Hematopoietic multipotent progenitor cell treated with erythropoietin and hydrocortisone succinate and interleukin-3 and kit ligand, for 4 days (in vitro differentiated cells): Measurements from ENCODE around the gene RASGEF1C.
A peak's percentile ranks its signal among the peaks of the same experiment; 100 is the strongest.
"Not testable (repeated sequence)": the region's sequence is repeated elsewhere in the genome, so short reads cannot be mapped to it uniquely, and the experiment has no call there.

ENCODE experiments used
- DNase-seq: peaks from one replicate; pipeline ENCODE4 v3.0.0-alpha.2; 2015

RASGEF1C gene

DNA sequence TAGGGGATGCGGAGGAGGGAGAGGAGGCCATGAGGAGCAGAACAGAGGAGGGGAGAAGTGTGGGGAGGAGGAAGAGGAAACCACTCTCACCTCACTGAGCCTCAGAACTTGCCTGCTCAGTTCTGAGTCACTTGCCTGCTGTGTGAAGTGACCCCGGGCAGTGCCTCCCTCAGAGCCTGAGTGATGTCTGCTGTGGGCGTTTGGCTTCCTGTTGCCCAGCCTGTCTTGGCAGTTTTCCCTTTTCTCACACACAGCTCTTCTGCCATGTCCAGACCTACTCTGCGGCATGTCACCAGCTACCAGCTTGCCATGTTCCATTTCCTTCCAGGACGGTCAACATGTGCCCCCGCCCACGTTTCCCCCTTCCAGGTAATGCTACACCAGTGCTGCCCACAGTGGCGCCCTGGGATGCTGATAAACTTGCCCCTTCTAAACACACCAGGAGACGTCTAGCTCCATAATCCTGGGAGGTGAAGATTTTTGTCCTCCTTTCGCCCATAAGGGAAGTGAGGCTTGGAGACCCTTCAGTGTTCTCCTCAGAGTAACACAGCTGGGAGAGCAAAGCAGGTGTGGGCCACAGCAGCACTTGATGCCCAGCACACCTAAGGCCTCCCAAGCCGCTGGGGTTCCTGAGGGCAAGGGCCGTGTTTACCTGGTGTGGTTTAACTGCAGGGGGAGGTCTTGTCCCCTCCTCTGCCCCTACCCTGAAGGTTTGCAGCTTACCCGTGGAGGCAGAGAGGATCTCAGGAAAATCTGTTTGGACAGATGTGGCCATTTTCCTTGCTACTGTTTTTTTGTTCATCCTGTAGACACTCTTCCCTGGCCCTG is 73.7 kb downstream of the RASGEF1C start:
- DNase-seq = peak; percentile 65

DNA sequence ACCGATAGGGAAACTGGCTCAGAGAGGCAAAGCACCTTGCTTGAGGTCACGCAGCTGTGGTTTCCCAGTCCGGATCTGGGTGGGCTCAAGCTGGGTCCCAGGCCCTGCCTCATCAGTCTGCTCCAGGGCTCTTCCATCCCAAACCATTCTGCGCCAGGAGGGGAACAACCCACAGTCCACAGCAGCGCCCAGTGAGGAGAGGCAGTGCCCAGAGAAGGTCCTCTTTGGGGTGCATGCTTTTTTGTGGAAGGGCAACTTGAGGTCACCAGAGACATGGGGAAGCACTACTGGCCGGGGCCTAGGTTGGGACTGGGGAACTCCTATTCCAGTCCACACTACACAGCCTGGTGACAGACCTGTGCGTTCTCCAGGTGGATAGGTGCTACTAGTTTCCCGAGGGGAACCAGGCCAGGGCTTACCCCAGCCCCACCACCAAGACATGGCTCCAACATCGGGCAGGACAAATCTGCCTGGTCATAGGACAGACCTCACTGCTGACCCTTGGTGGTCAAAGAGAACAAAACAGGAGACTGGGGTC is 75.0 kb downstream of the RASGEF1C start:
- DNase-seq = no peak

DNA sequence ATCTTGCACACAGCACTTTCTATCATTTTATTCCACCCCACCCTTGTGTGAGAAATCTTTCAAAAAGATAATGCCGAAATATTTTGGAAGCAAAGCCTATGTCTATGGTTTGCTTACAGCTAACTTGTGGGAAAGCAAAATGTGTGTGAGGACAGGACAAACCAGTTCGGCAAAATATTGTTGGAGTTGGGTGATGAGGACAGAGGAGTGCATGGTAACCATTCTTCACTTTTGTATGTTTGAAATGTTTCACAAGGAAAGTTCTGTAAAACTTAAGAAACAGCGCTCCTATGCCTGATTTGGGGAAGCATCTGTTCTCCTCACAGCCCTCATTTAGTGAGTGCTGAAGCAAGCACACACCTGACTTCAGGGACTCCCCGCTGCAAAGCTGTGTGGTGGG is 75.5 kb downstream of the RASGEF1C start:
- no peak for DNase-seq

DNA sequence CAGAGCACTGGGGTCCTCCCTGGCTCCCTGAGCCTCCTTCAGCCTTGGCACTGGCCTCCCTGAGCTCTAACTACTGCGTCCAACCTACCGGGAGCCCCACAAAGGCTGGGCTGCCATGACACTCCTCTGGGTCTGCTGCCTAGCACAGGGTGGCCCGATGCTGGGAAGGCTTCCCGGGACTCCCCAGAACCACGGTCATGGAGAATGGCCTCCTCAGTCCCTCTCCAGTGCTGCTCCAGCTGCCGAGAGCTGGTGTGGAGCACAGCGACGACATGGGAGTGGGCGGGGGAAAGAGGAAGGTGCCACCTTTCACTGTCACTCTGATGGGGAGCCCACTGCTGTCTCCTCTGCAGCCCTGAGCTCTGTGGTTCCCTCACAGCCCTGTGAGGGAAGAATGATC is 76.0 kb downstream of the RASGEF1C start:
- DNase-seq = no peak

DNA sequence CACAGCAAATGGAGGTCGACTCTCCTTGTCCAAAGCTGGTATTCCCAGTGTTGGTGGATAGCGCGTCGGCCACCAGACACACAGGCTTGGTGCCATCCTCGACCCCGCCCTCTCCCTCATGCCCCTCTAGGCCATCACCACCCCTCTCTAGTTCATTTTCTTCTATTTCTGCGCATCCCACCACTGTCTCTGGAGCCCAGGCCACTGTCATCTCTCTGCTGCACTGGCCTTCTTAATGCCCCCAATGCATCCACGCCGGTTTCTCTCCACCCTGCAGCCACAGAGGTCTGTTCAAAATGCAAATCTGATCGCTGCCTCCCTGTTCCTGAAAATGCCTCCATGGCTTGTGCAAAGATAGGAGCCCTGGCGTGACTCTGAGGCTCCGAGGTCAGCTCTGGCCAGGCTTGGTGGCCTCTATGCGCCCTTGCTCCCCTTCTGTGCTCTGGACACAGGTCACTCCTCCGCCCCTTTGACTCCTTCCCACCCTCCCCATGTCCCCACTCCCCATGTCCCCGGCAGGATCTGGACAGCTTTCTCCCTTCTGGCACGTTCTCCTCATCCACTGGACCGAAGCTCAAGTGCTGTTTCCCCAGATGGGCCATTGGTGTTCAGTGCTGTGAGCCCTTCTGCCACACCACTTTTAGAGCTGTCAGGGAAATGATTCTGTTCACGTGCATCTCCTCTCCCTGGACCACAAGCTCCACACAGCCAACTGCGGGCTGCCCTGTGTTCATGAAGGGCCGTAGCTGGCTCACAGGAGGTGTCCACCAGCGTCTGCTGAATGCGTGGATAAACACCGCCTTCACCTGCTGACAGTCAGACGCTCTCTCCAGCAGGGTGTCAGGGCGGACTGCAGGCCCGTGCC is 77.9 kb downstream of the RASGEF1C start:
- DNase-seq = no peak

DNA sequence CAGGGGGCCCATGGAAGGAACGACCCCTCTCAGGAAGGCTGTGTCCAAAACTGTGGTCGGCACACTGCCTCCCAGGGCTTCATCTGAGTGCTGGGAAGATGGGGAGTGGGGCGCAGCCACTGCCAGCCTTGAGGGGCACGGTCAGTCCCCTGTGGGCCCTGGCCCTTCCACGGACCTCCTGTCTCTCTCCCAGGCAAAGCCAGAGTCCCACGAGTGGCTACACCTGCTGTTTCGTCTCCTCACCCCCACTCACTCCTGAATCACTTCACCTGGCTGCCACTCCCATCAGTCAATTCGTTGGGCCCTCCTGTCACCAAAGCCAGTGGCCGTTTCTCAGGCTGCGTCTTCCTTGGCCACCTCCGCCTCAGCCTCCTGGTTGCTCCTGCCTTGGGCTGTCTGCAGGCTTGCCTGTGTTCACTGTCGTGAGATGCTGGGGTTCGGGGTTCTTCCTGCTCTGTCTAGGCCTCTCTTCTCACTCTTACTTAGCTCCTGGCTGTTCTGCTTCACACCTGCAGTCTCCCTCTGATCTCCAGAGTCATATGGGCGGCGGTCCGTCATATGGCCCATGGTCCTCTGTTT is 78.6 kb downstream of the RASGEF1C start:
- no peak for DNase-seq

DNA sequence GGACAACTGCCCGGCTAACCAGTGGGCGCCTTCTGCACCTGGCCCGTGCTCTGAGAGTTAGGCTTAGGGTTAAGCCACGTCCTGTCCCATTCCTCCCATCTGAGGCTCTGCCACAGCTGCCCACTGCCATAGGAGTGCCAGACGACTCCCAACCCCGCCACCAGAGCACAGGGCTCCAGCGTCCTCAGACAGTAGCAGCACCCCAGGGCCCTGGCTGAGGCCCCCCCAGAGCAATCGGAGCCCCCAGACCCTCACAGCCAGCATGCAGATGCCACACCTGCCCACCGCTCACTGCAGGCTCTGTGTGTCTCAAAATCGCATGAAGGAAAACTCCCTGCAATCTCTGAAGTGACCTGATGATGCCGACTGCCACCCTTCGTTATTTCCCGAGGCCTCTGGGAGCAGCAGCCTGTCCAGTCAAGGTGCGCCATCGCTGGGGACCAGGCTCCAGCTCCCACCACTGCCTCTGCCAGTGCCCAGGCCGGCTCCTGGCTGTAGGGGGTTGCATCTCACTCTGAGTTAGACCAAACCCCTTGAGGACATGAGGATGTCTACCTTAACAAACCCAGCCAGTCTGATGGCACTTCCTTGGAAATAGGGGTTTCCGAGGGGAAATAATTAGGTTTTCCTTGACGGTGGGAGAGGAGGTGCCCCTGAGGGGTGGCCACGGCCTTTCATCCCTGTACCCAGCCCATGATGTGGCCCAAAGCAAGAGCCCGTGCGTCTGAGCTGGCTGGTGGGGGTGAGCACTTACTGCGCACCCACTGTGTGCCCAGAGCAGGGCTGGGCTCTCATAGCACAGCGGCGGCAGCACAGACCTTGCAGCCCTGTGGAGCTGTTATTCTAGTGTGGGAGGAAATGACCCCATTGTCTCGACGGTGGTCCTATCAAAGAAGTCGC is 79.5 kb downstream of the RASGEF1C start:
- DNase-seq = no peak

DNA sequence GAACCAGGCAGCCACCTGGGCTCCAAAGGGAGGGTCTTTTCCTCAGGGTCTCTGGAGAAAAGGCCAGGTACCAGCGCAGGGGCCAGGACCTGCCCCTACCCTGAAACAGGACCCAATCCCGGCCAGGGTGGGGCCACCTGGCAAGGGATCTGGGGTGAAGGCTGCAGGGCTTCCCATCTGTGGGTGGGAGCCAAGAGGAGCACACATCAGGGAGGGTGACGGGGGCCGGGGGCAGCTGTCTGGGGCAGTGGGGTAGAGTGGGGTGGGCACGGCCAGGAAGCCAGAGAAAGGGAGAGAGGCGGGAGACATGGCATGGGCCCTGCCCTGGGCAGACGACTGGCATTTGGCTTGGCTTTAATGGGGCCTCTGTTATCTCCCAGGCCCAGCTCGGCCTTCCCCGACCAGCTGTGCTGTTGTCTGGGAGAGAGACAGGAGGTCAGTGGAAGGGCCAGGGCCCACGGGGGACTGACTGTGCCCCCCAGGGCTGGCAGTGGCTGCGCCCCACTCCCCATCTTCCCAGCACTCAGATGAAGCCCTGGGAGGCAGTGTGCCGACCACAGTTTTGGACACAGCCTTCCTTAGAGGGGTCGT is 80.2 kb downstream of the RASGEF1C start:
- no peak for DNase-seq

DNA sequence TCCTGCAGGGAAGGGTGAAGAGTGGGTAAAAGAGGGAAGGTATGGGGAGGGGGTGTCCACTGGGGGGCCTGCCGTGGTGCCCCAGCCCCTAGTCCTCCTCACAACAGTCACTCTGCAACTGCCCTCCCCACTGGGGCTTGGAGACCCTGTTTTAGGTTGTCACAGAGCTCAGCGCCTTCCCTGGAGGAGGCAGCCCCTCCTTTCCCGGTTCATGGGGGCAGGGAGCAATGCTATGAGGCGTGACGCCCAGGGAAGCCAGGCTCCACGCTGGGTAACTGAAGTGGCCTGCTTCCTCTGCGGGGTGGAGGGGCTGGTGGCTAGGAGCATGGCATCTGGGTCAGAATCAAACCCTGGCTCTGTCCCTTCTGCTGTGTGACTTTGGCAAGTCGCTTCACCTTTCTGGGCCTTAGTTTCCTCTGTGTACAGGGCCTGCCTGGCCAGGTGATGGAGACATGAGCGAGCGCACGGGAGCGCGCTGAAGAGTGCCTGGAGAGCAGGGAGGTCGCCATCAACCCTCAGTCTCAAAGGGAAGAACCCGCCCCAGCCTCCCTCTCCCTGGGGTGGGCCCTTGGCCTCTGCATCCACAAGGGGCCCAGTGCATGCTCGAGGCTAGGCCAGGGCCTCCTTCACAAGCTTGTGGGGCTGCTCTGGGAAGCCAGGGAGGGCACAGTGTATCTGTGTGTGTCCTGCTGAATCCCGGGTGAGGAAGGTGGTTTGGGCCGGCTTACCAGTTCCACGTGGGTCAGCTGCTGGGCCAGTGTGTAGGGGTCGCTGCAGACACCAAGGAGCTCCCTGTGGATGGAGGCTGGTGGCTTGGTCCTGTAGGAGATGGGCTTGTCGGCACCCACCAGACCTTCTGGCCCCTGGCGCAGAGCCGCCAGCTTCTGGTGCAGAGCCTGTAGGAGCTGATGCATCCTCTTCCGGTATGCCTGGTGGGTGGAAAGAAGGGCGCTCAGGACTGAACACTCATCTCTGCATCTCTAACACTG is 81.0 kb downstream of the RASGEF1C start:
- no peak for DNase-seq

DNA sequence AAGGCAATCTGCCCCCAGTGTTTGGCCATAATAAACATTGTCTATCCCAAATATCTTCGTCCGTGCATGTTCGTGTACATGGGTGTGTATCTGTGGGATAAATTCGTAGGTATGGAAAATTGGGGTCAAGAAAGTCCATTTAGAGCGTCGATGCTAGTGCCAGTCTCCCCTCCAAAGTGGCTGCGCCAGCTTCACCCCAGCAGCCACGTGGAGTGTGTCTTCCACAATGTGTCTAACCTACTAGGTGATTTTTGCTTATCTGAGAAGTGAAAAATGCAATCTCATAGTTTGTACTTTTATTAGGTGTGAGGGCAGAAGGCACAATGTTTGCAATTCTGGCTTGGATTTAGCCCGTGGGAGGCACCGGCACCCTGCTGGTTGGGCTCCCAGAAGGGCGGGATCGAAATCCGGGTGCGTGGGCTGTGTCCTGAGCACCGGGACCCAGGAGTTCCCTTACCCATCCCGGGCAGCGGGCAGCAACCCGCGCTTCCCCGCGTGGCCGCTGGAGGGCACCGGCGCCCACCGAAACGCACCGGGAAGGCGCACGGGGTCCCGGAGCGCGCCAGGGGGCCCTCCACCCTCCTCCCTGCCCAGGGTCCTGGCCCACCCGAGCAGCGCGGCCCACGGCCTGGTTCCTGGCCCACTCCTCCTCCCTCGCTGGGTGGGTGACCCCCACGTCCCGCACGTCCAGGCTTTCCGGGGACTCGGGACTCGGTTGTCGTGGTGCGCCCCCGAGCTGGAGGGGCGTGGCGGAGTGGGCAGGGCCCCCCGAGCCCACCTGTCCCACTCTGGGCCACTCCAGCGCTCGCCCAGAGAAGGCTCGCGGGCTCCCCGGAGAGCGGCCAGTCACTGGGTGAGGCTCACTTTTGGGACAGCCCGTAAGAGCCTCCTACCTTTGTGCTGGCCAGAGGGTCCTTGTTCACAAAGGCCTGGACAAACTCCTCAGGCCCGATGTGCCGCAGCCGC is 82.0 kb downstream of the RASGEF1C start:
- peak; percentile 56 for DNase-seq

DNA sequence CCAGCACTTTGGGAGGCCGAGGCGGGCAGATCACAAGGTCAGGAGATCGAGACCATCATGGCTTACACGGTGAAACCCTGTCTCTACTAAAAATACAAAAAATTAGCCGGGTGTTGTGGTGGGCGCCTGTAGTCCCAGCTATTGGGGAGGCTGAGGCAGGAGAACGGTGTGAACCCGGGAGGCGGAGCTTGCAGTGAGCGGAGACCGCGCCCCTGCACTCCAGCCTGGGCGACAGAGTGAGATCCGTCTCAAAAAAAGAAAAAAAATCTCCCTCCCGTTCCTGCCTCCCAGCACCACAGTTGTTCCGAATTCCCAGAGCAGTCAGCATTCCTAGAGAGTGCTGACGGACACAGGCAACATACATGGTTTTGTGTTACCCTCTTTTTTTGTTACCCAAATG is 82.9 kb downstream of the RASGEF1C start:
- DNase-seq = not testable (repeated sequence)

DNA sequence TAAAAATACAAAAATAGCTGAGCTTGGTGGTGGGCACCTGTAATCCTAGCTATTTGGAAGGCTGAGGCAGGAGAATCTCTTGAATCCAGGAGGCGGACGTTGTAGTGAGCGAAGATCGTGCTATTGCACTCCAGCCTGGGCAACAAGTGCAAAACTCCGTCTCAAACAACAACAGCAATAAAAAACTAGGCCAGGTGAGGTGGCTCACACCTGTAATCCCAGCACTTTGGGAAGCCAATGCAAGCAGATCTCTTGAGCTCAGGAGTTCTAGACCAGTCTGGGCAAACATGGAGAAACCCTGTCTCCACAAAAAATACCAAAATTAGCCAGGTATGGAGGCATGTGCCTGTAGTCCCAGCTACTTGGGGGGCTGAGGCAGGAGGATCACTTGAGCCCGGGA is 84.3 kb downstream of the RASGEF1C start:
- not testable (repeated sequence) for DNase-seq

DNA sequence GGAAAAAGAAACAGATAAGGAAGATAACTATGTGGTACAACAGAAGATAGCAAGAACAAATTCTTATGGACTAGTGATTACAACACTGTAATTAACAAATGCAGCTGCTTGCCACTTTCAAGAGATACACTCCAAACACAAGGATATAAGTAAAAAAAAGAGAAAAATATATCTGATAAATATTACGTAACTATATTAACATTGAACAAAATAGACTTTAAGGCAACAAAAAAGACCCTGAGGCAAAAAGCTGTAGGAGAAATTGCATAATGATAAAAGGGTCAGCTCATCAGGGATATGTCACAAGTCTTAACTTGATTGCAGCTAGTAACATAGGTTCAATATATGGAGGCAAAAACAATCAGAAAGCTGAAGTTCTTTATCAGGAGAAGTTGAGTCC is 86.1 kb downstream of the RASGEF1C start:
- no peak for DNase-seq

DNA sequence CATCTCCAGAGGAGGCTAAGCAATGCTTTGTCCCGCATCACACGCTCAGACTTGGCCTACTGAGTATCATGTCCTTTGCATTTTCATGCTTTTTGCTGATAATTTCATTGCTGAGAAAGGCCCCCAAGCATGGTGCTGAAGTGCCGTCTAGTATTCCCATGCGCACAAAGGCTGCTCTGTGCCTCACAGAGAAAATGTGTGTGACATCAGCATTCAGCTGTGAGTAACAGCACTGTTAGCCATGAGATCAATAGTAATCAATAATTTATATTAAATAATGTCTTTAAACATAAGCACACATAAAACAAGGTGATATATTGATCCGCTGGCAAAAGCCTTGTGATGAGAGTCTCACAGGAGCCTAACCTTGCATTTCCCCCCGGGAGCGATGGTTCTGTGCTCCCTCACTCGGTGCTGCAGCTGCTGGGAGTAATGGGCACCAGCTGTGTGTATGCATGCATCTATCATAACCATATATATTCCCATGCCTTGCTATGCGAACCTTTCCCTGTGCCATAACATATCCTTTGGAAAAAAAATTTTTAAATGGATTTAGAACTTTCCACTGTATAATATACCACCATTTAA is 87.1 kb downstream of the RASGEF1C start:
- no peak for DNase-seq

DNA sequence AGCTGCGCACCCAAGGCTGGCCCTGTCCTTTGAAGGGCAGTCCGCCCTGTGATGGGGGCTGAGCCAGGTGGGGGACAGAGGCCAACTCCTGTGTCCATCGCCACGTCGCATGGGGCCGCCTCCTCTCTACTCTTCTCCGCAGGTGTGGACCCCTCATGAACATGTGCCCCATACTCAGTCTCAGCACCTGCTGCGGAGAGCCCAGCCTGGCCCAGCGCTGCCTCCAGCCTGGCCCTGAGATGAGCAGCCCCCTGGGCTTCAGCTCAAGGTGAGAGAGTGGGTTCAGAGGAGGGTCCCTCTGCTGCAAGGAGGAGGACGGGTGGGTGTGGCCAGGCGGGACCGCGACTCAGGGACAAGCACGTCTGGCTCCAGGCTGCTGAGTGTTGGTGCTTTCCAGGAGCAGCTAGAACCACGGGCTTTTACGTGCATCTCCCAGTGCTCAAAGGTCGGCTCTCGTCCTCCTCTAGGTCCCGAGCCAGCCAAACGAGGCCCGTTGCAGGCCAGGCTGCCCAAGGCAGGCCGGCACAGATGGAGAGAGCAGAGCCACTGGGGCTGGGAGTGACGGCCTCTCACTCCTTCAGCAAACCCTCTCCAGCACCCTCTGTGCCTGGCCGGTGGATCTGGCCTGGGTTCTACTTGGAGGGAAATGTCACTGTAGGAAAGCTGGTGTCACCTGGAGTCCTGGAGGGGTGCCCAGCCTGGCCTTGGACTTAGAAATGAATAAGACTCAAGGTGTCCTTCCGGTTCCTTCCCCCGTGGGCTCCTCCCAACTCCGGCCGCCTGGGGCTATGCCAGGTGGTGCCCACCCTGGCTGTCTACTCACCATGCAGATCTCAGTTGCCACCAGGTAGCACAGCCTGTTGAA is 88.5 kb downstream of the RASGEF1C start:
- no peak for DNase-seq

DNA sequence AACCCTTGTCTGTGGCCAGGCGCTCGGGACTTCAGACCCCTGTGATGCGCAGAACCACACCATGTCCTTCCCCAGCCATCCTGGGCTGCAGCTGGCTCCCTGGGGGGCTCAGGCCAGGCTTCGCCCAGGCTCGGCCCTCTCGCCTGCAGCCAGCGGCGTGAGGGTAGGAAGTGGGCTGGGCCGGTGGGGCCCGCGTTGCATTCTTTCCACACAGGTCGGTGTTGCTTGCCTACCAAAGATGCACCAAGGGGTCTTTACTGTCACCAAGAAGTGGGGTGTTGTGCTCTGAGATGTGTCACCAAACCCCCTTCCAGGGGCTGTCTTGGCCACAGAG is 89.1 kb downstream of the RASGEF1C start:
- DNase-seq = no peak

DNA sequence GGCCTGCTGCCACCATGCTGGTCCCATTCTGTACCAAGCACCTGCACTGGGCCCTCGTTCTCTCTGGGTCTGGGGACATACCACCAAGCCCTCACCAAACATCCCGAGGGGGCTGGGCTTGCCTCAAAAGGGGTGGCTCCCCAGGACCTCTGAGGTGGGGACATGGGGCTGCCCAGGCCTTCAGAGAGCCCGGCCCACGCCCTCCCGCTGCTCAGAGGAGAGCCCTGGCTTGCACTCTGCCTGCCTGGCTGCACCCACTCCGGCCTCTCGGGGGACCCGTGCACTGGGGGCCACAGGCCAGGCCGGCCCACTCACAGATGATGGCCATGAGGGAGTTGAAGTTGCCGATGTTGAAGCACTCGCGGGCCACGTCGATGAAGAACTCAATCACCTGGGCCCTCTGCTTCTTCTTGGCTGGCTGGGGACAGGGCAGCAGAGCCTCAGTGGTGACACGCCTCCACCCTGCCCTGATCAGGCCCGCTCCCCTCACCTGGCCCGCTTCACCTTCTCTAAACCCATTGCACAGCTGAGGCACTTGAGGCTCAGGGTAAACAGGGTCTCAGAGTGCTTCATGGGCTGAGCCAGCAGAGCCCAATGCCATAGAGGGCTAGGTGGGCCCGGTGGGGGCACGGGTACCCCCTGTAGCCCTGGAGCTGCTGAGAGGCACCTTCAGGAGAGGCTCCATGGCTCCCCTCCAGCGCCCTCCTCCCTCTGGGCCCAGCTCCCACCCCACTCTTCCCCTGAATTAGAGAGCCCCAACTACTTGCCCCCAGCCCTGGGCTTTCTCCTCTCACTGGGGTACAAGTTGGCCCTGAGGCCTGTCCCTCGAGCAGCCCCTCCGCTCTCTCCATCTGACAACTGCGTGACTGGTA is 89.7 kb downstream of the RASGEF1C start:
- DNase-seq = no peak
